Aorta (tissue), 5 donors: Measurements from ENCODE around the gene LINGO4. TPM values are rescaled to one million over a fixed set of nuclear protein-coding genes. Genes with fewer than 3 reads are reported as not detected.
A peak's percentile ranks its signal among the peaks of the same experiment; 100 is the strongest.

Experiments used
- ATAC-seq: fragments of 200-7000 bp; cut with Tn5 transposase; one replicate; pipeline ENCODE4 v1.9.1; 2022; ENCODE audit warnings: moderate library complexity; ENCODE audit not compliant: low FRiP score
- DNase-seq, 2 donors: peaks; one replicate each; pipeline ENCODE4 v3.0.0-alpha.2; 2020
- H3K27ac ChIP-seq, 2 donors: one replicate each; pipeline ENCODE4 v1.5.1; 2013; ENCODE audit warnings: low read length in 2 of 2, mild to moderate bottlenecking in 2 of 2, moderate library complexity in 2 of 2, control low read depth in 1 of 2, inconsistent platforms in 1 of 2, low read depth in 1 of 2
- H3K27me3 ChIP-seq, 2 donors: one replicate each; pipeline ENCODE4 v1.6.1; 2013; ENCODE audit warnings: control low read depth in 1 of 2, low read length in 1 of 2, mild to moderate bottlenecking in 1 of 2, moderate library complexity in 1 of 2; ENCODE audit not compliant: insufficient read depth in 2 of 2, control insufficient read depth in 1 of 2
- H3K36me3 ChIP-seq, 2 donors: one replicate each; pipeline ENCODE4 v1.6.1; 2013; ENCODE audit warnings: control low read depth in 1 of 2, low read length in 1 of 2, mild to moderate bottlenecking in 1 of 2; ENCODE audit not compliant: insufficient read depth in 2 of 2, control insufficient read depth in 1 of 2
- H3K4me1 ChIP-seq, 2 donors: one replicate each; pipeline ENCODE4 v1.6.1; 2013; ENCODE audit warnings: low read length in 2 of 2, control low read depth in 1 of 2, mild to moderate bottlenecking in 1 of 2, moderate library complexity in 1 of 2; ENCODE audit not compliant: insufficient read depth in 2 of 2, control insufficient read depth in 1 of 2
- H3K4me3 ChIP-seq, 2 donors: one replicate each; pipeline ENCODE4 v1.5.1; 2013; ENCODE audit warnings: low read length in 2 of 2, control low read depth in 1 of 2, mild to moderate bottlenecking in 1 of 2
- H3K9me3 ChIP-seq: one replicate; pipeline ENCODE4 v1.6.1; 2013; ENCODE audit warnings: mild to moderate bottlenecking, low read length; ENCODE audit not compliant: control insufficient read depth
- WGBS, 2 donors: extraction: QIAGEN DNeasy Blood & Tissue Kit; methylation state at CpG; one replicate each; pipeline ENCODE4 v1.1.7; 2013; 5-methylcytosine and 5-hydroxymethylcytosine counted together
- intact Hi-C, 2 donors: fragments of 100-400 bp; cut with DNase I; formaldehyde crosslinking; loops; one replicate each; pipeline versions ENCODE4 v1.14.2 to v1.15.0; 2022
- polyA plus RNA-seq, 2 donors: library from polyadenylated mRNA; stranded (reverse); fragments of 200-250 nt; gene quantifications; one replicate each; pipeline ENCODE4 v1.2.3, GENCODE V29; 2013
- total RNA-seq, 2 donors: library from RNA; stranded (reverse); fragmentation: NEBNext Ultra II Directional; extraction: Animal tissue kit (Norgen Biotek cat#: 25700); gene quantifications; one replicate each; pipeline ENCODE4 v1.2.1, GENCODE V29; 2021
- donor health status: healthy with polysubstance abuse.
- donor health status: Bipolar disorder and iron deficiency.
- donor health status: DM: no; HTN: no; CAD: no.
- donor health status: DM: no; HTN: no; CAD: no.
- donor health status: DM: yes; HTN: yes; CAD: no.

Gene LINGO4
- total and polyA plus RNA-seq, 4 donors: not detected

DNA sequence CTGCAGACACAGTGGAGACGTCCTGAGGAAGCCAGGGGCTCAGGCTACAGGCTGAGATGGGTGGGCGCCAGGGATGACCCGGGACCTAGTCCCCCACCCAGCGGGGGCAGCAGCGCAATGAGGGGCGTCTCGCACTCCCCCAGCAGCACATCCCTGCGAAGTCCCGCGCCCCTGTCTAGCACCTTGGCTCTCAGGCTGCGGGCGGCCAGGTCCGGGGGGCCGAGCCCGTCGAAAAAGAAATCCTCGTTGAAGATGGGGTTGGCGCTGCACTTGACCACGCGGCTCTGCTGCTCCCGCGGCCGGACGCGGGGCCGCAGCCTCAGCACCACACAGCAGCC lies 32.6 kb upstream of the LINGO4 start:
- whole genome bisulfite sequencing, 2 donors: 4 to 5% methylated on average over 21 to 26 of the region's 26 CpGs
- H3K27me3 ChIP-seq: no peaks in the 10 kb centered on the region

DNA sequence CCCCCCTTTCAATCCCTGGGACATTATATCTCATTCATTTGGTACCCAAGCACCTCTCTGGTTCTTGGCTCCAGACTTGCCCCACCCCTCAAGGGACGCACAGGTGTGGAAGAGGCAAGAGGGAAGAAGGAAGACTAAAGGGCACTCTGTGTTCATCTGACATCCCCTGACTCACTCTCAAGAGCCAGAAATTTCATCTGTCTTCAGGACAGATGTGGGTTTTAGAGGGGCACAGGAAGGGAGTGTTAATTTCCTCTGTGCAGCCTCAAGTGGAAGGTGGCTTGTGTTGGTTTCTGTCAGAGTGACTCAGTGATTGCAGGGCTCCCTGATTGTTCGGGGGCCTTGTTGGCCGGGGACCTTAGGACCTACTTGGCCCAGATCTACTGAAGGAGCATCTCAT lies 32.0 kb upstream of the LINGO4 start:
- ATAC-seq (no peak), DNase-seq (no peak)
- intact Hi-C loops: no loop called here
- no peaks in the 10 kb centered on the region for H3K36me3 ChIP-seq
- no peaks in the 10 kb centered on the region for H3K4me1 ChIP-seq
- no peaks in the 10 kb centered on the region for H3K9me3 ChIP-seq
- WGBS, 2 donors: 64 to 68% methylated on average over 3 of the region's 3 CpGs
- no peak overlapping the region for H3K27ac ChIP-seq
- H3K4me3 ChIP-seq: no peak overlapping the region
- no peaks in the 10 kb centered on the region for H3K27me3 ChIP-seq

More for the DNA sequence above, 32.6 kb upstream of the LINGO4 start:
- H3K4me1 ChIP-seq: no peaks in the 10 kb centered on the region
- DNase-seq (no peak), ATAC-seq (peak; percentile 2)
- no peaks in the 10 kb centered on the region for H3K9me3 ChIP-seq
- H3K27ac ChIP-seq: no peak overlapping the region
- intact Hi-C loops: no loop called here
- H3K36me3 ChIP-seq: no peaks in the 10 kb centered on the region
- H3K4me3 ChIP-seq: peak overlapping the region; percentile 41 to 42

DNA sequence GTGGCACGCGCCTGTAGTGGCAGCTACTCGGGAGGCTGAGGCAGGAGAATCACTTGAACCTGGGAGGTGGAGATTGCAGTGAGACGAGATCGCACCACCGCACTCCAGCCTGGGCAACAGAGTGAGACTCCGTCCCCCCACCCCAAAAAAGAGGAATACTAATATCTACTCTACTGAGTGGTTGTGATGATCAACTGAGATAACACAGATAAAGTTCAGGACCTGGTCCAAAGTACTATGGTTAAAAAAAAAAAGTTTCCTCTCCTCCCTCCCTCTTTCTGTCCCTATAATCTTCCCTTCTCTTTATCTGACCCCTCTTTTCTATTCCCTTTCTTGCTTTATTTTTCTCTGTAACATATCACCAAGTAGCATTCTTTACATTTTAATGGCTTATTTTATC lies 30.4 kb upstream of the LINGO4 start:
- Histone ChIP-seq H3K4me3 (no peak overlapping the region), H3K27ac (no peak overlapping the region), H3K27me3 (no peaks in the 10 kb centered on the region), H3K36me3 (no peaks in the 10 kb centered on the region), H3K4me1 (no peaks in the 10 kb centered on the region), H3K9me3 (no peaks in the 10 kb centered on the region)
- WGBS, 2 donors: 94 to 97% methylated on average over 7 of the region's 7 CpGs
- no peak for ATAC-seq
- intact Hi-C loops: no loop called here
- no peak for DNase-seq

DNA sequence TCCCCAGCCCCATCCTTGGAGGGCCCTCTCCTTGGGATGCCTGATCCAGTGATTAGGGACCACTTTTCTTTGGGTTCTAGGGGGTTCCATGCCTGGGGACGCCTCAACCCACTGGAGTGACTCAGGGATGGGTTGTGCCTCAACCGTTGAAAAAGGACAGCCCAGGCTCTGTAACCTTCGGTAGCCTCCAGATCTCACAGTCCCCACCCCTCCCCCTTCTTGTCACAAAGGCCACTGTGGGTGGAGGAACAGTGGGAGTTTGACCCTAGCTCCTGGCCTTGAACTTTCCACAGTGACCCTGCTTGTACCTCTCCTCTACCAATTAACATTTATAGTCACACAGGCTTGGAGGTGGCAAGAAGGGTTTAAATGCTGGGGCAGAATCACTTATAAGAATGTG lies 29.0 kb upstream of the LINGO4 start:
- DNase-seq: no peak

DNA sequence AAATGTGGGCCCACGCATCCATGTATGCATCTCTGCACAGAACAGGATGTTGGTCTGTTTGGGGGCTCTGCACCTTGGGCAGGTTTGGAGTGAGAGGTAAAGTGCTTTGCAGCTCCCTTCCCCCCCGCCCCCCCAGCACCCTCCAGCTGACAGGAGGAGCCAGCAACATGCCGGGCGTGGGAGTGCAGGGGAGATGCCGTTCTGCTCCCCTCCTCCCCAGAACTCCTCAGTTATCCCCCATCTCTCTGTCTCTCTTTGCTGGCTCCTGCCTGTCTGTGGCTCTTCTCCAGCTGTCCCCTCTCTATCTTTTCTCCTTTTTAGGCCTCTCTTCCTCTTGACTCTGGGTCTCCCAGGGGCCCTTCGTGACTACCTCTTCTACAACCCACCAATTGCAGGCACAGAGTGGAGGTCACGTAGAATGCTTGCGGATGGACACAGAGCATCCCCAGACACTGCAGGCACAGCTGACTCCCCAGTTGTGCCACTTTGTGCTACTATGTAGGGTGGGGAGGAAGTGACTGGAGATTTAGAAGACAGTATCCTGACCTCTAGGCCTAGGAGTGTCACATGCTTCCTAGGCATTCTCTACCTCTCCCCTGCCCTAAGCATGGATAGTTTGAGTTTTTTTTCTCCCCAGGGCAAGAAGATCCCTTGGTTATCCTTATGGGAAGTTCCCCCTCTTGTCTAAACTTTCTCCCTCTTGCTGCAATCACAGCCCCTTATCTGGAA lies 28.1 kb upstream of the LINGO4 start:
- Histone ChIP-seq H3K27me3 (no peaks in the 10 kb centered on the region), H3K4me1 (no peaks in the 10 kb centered on the region), H3K9me3 (no peaks in the 10 kb centered on the region), H3K27ac (no peak overlapping the region), H3K36me3 (no peaks in the 10 kb centered on the region), H3K4me3 (no peak overlapping the region)
- intact Hi-C loops: no loop called here
- ATAC-seq (no peak), DNase-seq (no peak)
- WGBS, 2 donors: 81 to 89% methylated on average over 8 of the region's 8 CpGs

More for the DNA sequence above, 29.0 kb upstream of the LINGO4 start:
- Histone ChIP-seq H3K4me1 (no peaks in the 10 kb centered on the region), H3K36me3 (no peaks in the 10 kb centered on the region), H3K4me3 (no peak overlapping the region), H3K27me3 (no peaks in the 10 kb centered on the region), H3K9me3 (no peaks in the 10 kb centered on the region), H3K27ac (no peak overlapping the region)
- intact Hi-C loops: no loop called here
- 64 to 72% methylated on average over 3 of the region's 3 CpGs for WGBS, 2 donors
- no peak for ATAC-seq

DNA sequence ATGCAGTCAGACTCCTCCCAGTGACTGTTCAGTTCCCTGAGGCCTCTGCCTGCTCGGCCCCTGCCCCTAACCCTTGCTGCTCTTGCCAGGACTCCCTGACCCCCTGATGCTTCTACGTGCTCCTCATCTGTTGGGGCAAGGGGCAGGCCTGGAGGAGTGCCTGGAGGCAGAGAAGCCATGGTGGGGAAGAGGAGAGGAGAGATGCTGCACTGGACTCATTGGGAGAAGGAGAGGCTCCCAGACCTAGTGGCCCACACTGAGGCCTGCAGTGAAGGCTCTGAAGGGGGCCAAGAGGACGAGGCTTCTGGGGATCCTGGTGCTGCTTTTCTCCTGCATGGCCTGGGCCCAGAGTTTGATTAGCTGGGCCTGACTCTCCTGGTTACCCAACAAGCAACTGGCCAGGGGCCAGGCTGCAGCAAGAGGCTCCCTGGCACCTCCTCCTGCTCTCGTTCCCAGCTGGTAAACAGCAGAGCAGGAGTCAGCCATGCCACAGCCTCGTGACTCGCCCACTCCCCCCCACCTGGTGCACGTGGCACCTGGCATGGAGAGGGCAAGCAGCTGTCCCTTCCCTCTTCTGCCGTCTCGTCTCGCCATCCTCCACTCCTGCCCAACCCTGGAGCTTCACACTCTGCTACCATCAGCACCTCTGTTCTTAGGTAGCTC lies 27.2 kb upstream of the LINGO4 start:
- Histone ChIP-seq H3K4me3 (no peak overlapping the region), H3K27ac (no peak overlapping the region), H3K36me3 (no peaks in the 10 kb centered on the region), H3K27me3 (no peaks in the 10 kb centered on the region), H3K9me3 (no peaks in the 10 kb centered on the region), H3K4me1 (no peaks in the 10 kb centered on the region)
- no peak for ATAC-seq
- DNase-seq: no peak
- intact Hi-C loops: no loop called here
- WGBS, 2 donors: 57 to 63% methylated on average over 9 to 10 of the region's 10 CpGs

DNA sequence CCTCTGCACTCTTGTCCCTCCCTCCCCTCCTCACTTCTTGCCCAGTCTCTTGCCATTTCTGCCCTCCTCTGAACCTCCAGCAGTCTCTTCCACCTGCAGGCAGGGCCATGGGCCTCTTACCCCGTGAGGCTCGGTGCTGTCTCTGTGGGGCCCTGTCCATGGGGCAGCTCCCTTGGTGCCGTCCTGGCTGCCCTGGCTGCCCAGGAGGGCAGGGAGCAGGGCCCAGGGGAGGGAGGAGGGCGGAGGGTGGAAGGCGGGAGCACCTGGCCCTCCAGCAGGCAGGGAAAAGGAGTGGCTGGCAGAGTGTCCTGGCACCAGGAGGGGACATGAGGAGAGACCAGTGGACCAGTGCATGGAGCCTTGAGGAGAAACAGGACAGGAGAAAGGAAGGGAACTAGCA lies 26.4 kb upstream of the LINGO4 start, which contains the start of gene RORC:
Gene RORC, minus strand, starts transcription at position 198 of the 400 bp plus-strand sequence. Its CDS starts 38 bp downstream, at position 160.
- no peak within 1 kb of the TSS for H3K27ac ChIP-seq
- WGBS, 2 donors: 77 to 81% methylated on average over 5 of the region's 5 CpGs

DNA sequence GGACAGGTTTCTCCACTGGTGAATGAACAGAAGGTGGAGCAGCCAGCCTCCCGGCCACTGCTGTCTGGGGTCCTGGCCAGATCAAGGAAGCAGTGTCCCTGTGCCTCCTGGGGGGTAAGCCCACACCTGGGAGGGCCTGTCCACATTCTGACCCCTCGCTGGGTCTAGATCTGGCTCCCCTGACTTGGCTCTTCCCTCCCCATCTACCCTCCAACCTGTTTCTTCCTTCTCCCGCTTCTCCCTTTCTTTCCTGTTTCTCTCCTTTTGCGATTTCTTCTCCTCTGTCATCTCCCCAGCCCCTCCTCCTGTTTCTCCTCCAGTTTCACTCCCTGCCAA lies 26.0 kb upstream of the LINGO4 start:
- H3K4me3 ChIP-seq: no peak overlapping the region
- no peak for DNase-seq
- WGBS, 2 donors: 83 to 87% methylated on average over 3 to 4 of the region's 4 CpGs
- no peaks in the 10 kb centered on the region for H3K36me3 ChIP-seq
- no peak for ATAC-seq
- H3K4me1 ChIP-seq: no peaks in the 10 kb centered on the region
- no peaks in the 10 kb centered on the region for H3K27me3 ChIP-seq
- H3K9me3 ChIP-seq: no peaks in the 10 kb centered on the region
- no peak overlapping the region for H3K27ac ChIP-seq
- intact Hi-C loops: no loop called here

More for the DNA sequence above, 26.4 kb upstream of the LINGO4 start, which contains the start of gene RORC:
- no peaks in the 10 kb centered on the region for H3K27me3 ChIP-seq
- no peaks in the 10 kb centered on the region for H3K4me1 ChIP-seq
- H3K9me3 ChIP-seq: no peaks in the 10 kb centered on the region
- DNase-seq (no peak), ATAC-seq (no peak)
- intact Hi-C loops: no loop called here
- no peaks in the 10 kb centered on the region for H3K36me3 ChIP-seq
- H3K4me3 ChIP-seq: no peak within 1 kb of the TSS

DNA sequence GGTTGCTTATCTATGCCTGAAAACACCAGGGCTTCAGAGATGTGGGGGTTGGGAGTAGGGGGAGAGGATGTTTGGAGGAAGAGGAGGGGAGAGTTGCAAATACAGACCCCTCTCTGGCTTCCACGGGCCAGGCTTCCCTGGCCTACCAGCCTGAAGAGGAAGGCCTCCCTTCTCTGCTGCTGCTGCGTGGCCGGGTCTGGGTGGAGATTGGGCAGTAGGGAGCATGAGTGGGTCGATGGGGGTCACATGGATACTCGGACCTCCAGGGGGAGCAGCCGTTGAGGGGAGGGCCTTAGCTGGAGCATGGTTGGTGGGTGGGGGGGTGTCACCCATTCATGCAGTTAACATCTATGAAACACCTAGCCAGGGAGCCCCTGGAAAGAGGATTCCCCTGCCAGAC lies 24.8 kb upstream of the LINGO4 start:
- intact Hi-C loops: no loop called here
- H3K4me3 ChIP-seq: no peak overlapping the region
- no peak for ATAC-seq

More for the DNA sequence above, 24.8 kb upstream of the LINGO4 start:
- no peaks in the 10 kb centered on the region for H3K9me3 ChIP-seq
- no peaks in the 10 kb centered on the region for H3K27me3 ChIP-seq
- no peaks in the 10 kb centered on the region for H3K36me3 ChIP-seq
- WGBS, 2 donors: 56 to 58% methylated on average over 6 of the region's 6 CpGs
- H3K27ac ChIP-seq: no peak overlapping the region
- no peaks in the 10 kb centered on the region for H3K4me1 ChIP-seq
- no peak for DNase-seq
